ENCODE results near the gene CLDN24. TPM values are rescaled to one million over a fixed set of nuclear protein-coding genes. Genes with fewer than 3 reads are reported as not detected.

The CLDN24 gene
- total RNA-seq, 1 donor from 2014 or later: not detected

DNA sequence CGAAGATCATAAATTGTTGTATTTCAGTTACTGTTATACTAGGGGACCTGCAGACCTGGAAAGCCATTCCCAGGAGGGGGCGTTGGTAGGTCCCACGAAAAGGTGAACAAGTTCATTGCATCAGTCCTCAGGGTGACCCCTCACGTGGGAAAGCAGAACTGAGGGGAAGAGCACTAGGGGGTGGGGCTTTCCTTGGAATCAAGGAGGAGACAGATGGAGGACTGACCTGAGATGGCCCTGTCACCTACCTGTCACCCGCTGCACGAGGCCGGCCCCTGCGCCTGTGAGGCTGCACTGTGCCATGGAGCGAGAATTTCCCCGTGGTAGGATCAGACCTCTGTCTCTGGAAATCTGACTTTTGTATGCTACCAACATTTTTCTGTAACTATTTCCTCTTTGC, 41.8 kb upstream of the CLDN24 start:
- no peak overlapping the region for H3K27ac ChIP-seq
- H3K4me3 ChIP-seq: no peak overlapping the region
- no peaks in the 10 kb centered on the region for H3K9me3 ChIP-seq (ENCODE audit: low read depth)
- H3K9ac ChIP-seq: no peak overlapping the region
- H3K4me1 ChIP-seq: peaks cover 9% of the 10 kb centered on the region
- Mint-ChIP-seq H3K4me3 (no peak overlapping the region), H3K36me3 (no peaks in the 10 kb centered on the region), H3K27ac (peak overlapping the region; percentile 25), H3K4me1 (peaks cover 22% of the 10 kb centered on the region), H3K27me3 (ENCODE audit: insufficient read depth, low read depth) (peaks cover 13% of the 10 kb centered on the region), H3K9me3 (peaks cover 8% of the 10 kb centered on the region)
- H3K27me3 ChIP-seq: no peaks in the 10 kb centered on the region
- H3K79me2 ChIP-seq (ENCODE audit: low read depth): no peaks in the 10 kb centered on the region
- TF ChIP-seq, protein P1, sequence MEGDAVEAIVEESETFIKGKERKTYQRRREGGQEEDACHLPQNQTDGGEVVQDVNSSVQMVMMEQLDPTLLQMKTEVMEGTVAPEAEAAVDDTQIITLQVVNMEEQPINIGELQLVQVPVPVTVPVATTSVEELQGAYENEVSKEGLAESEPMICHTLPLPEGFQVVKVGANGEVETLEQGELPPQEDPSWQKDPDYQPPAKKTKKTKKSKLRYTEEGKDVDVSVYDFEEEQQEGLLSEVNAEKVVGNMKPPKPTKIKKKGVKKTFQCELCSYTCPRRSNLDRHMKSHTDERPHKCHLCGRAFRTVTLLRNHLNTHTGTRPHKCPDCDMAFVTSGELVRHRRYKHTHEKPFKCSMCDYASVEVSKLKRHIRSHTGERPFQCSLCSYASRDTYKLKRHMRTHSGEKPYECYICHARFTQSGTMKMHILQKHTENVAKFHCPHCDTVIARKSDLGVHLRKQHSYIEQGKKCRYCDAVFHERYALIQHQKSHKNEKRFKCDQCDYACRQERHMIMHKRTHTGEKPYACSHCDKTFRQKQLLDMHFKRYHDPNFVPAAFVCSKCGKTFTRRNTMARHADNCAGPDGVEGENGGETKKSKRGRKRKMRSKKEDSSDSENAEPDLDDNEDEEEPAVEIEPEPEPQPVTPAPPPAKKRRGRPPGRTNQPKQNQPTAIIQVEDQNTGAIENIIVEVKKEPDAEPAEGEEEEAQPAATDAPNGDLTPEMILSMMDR (IDR thresholded peaks at IDR 0.05): no peak
- TF ChIP-seq EZH2 (IDR thresholded peaks at IDR 0.05): no peak
- no peak for TF ChIP-seq EZH2phosphoT487 (IDR thresholded peaks at IDR 0.05)
- no peak overlapping the region for H2AFZ ChIP-seq (replicated peaks)
- no peak for DNase-seq (ENCODE audit: low spot score)
- H3K36me3 ChIP-seq: no peaks in the 10 kb centered on the region
- H3K4me2 ChIP-seq: no peak overlapping the region
- no peaks in the 10 kb centered on the region for H4K20me1 ChIP-seq (ENCODE audit: low read depth)
- no peaks in the 10 kb centered on the region for H3F3A ChIP-seq (ENCODE audit: low read depth)

DNA sequence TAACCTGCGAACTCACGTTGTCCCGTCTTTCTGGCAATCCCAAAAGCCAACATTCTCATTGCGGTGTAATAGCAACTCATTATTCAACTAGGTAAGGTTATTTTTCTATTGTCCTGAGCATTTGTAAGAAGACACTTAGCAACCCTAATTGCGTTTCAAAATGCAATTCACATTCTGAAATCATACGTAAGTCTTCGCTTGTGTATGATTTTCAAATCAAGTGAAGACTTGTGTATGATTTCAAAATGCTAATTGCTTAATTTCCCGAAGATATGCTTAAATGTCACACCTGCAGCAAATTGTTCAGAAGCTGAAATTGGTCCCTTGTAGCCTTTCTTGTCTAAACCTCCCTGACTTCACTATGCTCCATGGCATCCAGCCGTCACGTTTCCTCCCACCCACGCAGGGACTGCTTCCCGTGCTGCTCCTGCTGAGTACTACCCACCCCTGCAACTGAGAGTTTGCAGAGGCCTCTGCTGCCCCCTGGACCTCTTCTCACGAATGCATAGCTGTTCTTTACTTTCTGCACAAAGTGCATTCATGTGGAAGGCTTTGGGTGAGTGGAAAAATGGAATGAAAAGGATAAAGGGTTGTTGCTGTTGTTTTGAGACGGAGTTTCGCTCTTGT, 40.8 kb upstream of the CLDN24 start:
- Histone ChIP-seq H3K27me3 (no peaks in the 10 kb centered on the region), H3K9me3 (ENCODE audit: low read depth) (no peaks in the 10 kb centered on the region), H3F3A (ENCODE audit: low read depth) (no peaks in the 10 kb centered on the region), H3K4me2 (no peak overlapping the region), H3K79me2 (ENCODE audit: low read depth) (no peaks in the 10 kb centered on the region), H4K20me1 (ENCODE audit: low read depth) (no peaks in the 10 kb centered on the region), H3K9ac (no peak overlapping the region), H3K27ac (no peak overlapping the region), H3K36me3 (no peaks in the 10 kb centered on the region), H3K4me1 (peaks cover 9% of the 10 kb centered on the region), H2AFZ (replicated peaks) (no peak overlapping the region), H3K4me3 (no peak overlapping the region)
- Mint-ChIP-seq H3K27me3 (ENCODE audit: insufficient read depth, low read depth) (peaks cover 13% of the 10 kb centered on the region), H3K4me1 (peaks cover 27% of the 10 kb centered on the region), H3K9me3 (peaks cover 8% of the 10 kb centered on the region), H3K27ac (no peak overlapping the region), H3K36me3 (no peaks in the 10 kb centered on the region), H3K4me3 (no peak overlapping the region)
- peak; percentile 35 for DNase-seq (ENCODE audit: low spot score)
- TF ChIP-seq, protein P1 (IDR thresholded peaks at IDR 0.05): peak; percentile 36
- no peak for TF ChIP-seq EZH2 (IDR thresholded peaks at IDR 0.05)

DNA sequence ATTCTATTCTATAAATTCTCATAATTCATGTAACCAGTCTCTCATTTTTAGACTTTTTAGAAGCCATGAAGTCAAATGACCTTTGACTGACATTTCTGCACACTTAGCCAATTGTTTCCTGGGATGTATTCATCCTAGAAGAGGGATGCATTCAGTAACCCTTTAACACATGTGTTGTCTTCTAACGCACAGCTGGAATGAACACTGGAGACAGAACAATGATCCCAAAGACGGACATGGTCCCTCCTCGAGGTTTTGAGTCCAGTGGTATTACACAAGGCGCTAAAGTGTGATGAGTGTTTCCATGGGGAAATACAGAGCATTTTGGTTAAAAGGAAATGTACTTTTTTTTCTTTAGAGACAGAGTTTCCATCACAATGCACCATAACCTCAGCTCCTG, 39.8 kb upstream of the CLDN24 start:
- TF ChIP-seq EZH2phosphoT487 (IDR thresholded peaks at IDR 0.05): no peak
- TF ChIP-seq EZH2 (IDR thresholded peaks at IDR 0.05): no peak
- TF ChIP-seq, protein P1 (IDR thresholded peaks at IDR 0.05): no peak
- no peak overlapping the region for H3K4me2 ChIP-seq
- H3K9me3 ChIP-seq (ENCODE audit: low read depth): no peaks in the 10 kb centered on the region
- no peaks in the 10 kb centered on the region for H4K20me1 ChIP-seq (ENCODE audit: low read depth)
- H3K36me3 ChIP-seq: no peaks in the 10 kb centered on the region
- Mint-ChIP-seq H3K9me3 (peaks cover 8% of the 10 kb centered on the region), H3K27ac (no peak overlapping the region), H3K4me3 (no peak overlapping the region), H3K4me1 (peaks cover 27% of the 10 kb centered on the region), H3K27me3 (ENCODE audit: insufficient read depth, low read depth) (peaks cover 13% of the 10 kb centered on the region), H3K36me3 (no peaks in the 10 kb centered on the region)
- H3K4me3 ChIP-seq: no peak overlapping the region
- peaks cover 9% of the 10 kb centered on the region for H3K4me1 ChIP-seq
- no peak overlapping the region for H2AFZ ChIP-seq (replicated peaks)
- no peak overlapping the region for H3K9ac ChIP-seq
- no peak for DNase-seq (ENCODE audit: low spot score)
- no peaks in the 10 kb centered on the region for H3K79me2 ChIP-seq (ENCODE audit: low read depth)
- no peaks in the 10 kb centered on the region for H3K27me3 ChIP-seq
- no peaks in the 10 kb centered on the region for H3F3A ChIP-seq (ENCODE audit: low read depth)
- no peak overlapping the region for H3K27ac ChIP-seq
